ENCODE results near the gene ANO4. TPM values are rescaled to one million over a fixed set of nuclear protein-coding genes. Genes with fewer than 3 reads are reported as not detected.

Gene ANO4
- total and polyA plus RNA-seq, 8 donors = 2.0 to 6.9 (median 4.7) TPM; not detected in 1

- ATAC-seq = no peak
- intact Hi-C loops (cut with DNase I) = no loop called here
- no peak overlapping the region for H3K27ac ChIP-seq
- TF ChIP-seq, protein P1, sequence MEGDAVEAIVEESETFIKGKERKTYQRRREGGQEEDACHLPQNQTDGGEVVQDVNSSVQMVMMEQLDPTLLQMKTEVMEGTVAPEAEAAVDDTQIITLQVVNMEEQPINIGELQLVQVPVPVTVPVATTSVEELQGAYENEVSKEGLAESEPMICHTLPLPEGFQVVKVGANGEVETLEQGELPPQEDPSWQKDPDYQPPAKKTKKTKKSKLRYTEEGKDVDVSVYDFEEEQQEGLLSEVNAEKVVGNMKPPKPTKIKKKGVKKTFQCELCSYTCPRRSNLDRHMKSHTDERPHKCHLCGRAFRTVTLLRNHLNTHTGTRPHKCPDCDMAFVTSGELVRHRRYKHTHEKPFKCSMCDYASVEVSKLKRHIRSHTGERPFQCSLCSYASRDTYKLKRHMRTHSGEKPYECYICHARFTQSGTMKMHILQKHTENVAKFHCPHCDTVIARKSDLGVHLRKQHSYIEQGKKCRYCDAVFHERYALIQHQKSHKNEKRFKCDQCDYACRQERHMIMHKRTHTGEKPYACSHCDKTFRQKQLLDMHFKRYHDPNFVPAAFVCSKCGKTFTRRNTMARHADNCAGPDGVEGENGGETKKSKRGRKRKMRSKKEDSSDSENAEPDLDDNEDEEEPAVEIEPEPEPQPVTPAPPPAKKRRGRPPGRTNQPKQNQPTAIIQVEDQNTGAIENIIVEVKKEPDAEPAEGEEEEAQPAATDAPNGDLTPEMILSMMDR (IDR thresholded peaks at IDR 0.05) = no peak
- H3K27me3 ChIP-seq = no peaks in the 10 kb centered on the region
- no peak for DNase-seq
- H3K9me3 ChIP-seq = no peaks in the 10 kb centered on the region
- no peaks in the 10 kb centered on the region for H3K36me3 ChIP-seq
- H3K4me3 ChIP-seq = no peak overlapping the region
- H3K4me1 ChIP-seq = no peaks in the 10 kb centered on the region
These were observed 313.6 kb downstream of the ANO4 start for GRCh38 chr12:101108130-101108529.

GRCh38 chr12:101110866-101111265, 316.3 kb downstream of the ANO4 start:
- no peak overlapping the region for H3K27ac ChIP-seq
- H3K9me3 ChIP-seq = no peaks in the 10 kb centered on the region
- TF ChIP-seq, protein P1 (IDR thresholded peaks at IDR 0.05) = no peak
- no peaks in the 10 kb centered on the region for H3K36me3 ChIP-seq
- no peak overlapping the region for H3K4me3 ChIP-seq
- no peaks in the 10 kb centered on the region for H3K27me3 ChIP-seq
- no peaks in the 10 kb centered on the region for H3K4me1 ChIP-seq
- ATAC-seq (no peak), DNase-seq (no peak)
- intact Hi-C loops (cut with DNase I) = no loop called here

GRCh38 chr12:101111441-101111840, 316.9 kb downstream of the ANO4 start:
- ATAC-seq = no peak
- H3K4me1 ChIP-seq = no peaks in the 10 kb centered on the region

DNA sequence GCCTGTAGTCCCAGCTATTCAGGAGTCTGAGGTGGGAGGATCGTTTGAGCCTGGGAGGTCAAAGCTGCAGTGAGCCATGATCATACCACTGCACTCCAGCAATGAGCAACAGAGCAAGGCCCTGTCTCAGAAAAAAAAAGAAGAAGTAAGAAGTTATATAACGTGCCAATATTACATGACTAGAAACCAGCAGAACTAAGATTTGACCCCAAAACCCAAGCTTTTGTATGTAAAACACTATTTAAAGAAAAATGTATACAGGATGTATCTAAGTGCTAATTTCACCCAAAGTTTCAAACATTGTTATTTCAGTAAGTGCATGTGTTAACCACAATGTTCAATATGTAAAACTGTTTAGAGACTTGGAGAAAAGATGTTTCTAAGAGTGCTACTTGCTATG, 320.8 kb downstream of the ANO4 start:
- Histone ChIP-seq H3K27me3 (no peaks in the 10 kb centered on the region), H3K9me3 (peaks cover 0 to 8% of the 10 kb centered on the region in 2 donors), H3K4me3 (no peak overlapping the region), H3K27ac (no peak overlapping the region), H3K4me1 (no peaks in the 10 kb centered on the region), H3K36me3 (no peaks in the 10 kb centered on the region)
- TF ChIP-seq, protein P1 (IDR thresholded peaks at IDR 0.05) = no peak
- DNase-seq (no peak), ATAC-seq (no peak)
- intact Hi-C loops (cut with DNase I) = no loop called here

More at GRCh38 chr12:101111441-101111840, 316.9 kb downstream of the ANO4 start:
- Histone ChIP-seq H3K27me3 (no peaks in the 10 kb centered on the region), H3K27ac (no peak overlapping the region), H3K9me3 (no peaks in the 10 kb centered on the region), H3K4me3 (no peak overlapping the region), H3K36me3 (no peaks in the 10 kb centered on the region)
- DNase-seq = no peak
- intact Hi-C loops (cut with DNase I) = no loop called here
- TF ChIP-seq, protein P1 (IDR thresholded peaks at IDR 0.05) = no peak

DNA sequence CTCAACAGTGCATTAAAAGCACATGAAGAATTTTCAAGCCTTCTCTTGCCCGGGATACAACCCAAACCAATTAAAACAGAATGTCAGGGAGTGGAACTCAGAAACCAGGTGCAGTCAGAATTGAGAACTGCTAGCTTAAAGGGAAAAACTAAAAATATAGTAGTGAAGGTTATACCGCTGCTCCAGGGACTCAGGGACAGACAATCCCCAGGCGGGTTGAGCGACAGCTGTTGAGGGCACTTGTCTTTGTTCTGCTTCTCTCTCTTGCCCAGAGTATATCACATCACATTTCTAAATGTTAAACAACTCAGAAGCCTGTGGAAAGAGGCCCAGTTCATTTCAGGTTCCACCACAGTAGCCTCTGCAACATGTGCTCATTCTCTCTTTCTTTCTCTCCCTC, 322.3 kb downstream of the ANO4 start:
- intact Hi-C loops (cut with DNase I) = no loop called here
- peaks cover 0 to 14% of the 10 kb centered on the region in 2 donors for H3K9me3 ChIP-seq
- no peaks in the 10 kb centered on the region for H3K4me1 ChIP-seq
- TF ChIP-seq, protein P1 (IDR thresholded peaks at IDR 0.05) = no peak
- H3K4me3 ChIP-seq = no peak overlapping the region
- no peak for ATAC-seq
- H3K36me3 ChIP-seq = no peaks in the 10 kb centered on the region
- H3K27ac ChIP-seq = no peak overlapping the region
- DNase-seq = no peak
- no peaks in the 10 kb centered on the region for H3K27me3 ChIP-seq
